ENCODE measurements around the gene OR1J1.

The OR1J1 gene

GRCh38 chr9:122477826-122478225, at the start of gene OR1J1:
Gene OR1J1, minus strand, starts transcription at chr9:122477926. Its CDS starts 0 bp downstream, at chr9:122477926.
- no peak for DNase-seq (ENCODE audit: low spot score)

- no peak for DNase-seq (ENCODE audit: low spot score)
Observed at GRCh38 chr9:122527193-122527592, 49.5 kb upstream of the OR1J1 start, which contains the start of gene OR1N1. Gene OR1N1, minus strand, starts transcription at chr9:122527293. Its CDS starts 0 bp downstream, at chr9:122527293.

- DNase-seq (ENCODE audit: low spot score), result no peak
Observed at GRCh38 chr9:122526602-122527001, 48.9 kb upstream of the OR1J1 start.

- DNase-seq (ENCODE audit: low spot score), result no peak
Observed at GRCh38 chr9:122519376-122519775, 41.6 kb upstream of the OR1J1 start.

GRCh38 chr9:122518841-122519240, 41.1 kb upstream of the OR1J1 start, which contains the start of gene OR1J4:
Gene OR1J4, plus strand, starts transcription at chr9:122519141. Its CDS starts 0 bp downstream, at chr9:122519141.
- DNase-seq (ENCODE audit: low spot score), result no peak

- no peak for DNase-seq (ENCODE audit: low spot score)
Observed at GRCh38 chr9:122518226-122518625, 40.5 kb upstream of the OR1J1 start.

- DNase-seq (ENCODE audit: low spot score), result no peak
Observed at GRCh38 chr9:122510502-122510901, 32.8 kb upstream of the OR1J1 start, which contains the start of gene OR1J2. Gene OR1J2, plus strand, starts transcription at chr9:122510802. Its CDS starts 0 bp downstream, at chr9:122510802.

- DNase-seq (ENCODE audit: low spot score), result no peak
Observed at GRCh38 chr9:122506964-122507363, 29.2 kb upstream of the OR1J1 start.

- DNase-seq (ENCODE audit: low spot score), result peak; percentile 28
Observed at GRCh38 chr9:122498883-122499288, 21.2 kb upstream of the OR1J1 start.

- no peak for DNase-seq (ENCODE audit: low spot score)
Observed at GRCh38 chr9:122479062-122479461, 1.3 kb upstream of the OR1J1 start.

- DNase-seq (ENCODE audit: low spot score), result no peak
Observed at GRCh38 chr9:122477346-122477745, 380 bp downstream of the OR1J1 start.

- no peak for DNase-seq (ENCODE audit: low spot score)
Observed at GRCh38 chr9:122475717-122476116, 2.0 kb downstream of the OR1J1 start.

- no peak for DNase-seq (ENCODE audit: low spot score)
Observed at GRCh38 chr9:122474561-122474960, 3.2 kb downstream of the OR1J1 start.

GRCh38 chr9:122468735-122469134, 9.0 kb downstream of the OR1J1 start:
- no peak for DNase-seq (ENCODE audit: low spot score)

- DNase-seq (ENCODE audit: low spot score), result no peak
Observed at GRCh38 chr9:122466456-122466855, 11.3 kb downstream of the OR1J1 start.

- peak; percentile 67 for DNase-seq (ENCODE audit: low spot score)
Observed at GRCh38 chr9:122464633-122465567, 12.8 kb downstream of the OR1J1 start.

- no peak for DNase-seq (ENCODE audit: low spot score)
Observed at GRCh38 chr9:122463828-122464632, 13.7 kb downstream of the OR1J1 start.

GRCh38 chr9:122457787-122458186, 19.9 kb downstream of the OR1J1 start:
- DNase-seq (ENCODE audit: low spot score), result no peak

- no peak for DNase-seq (ENCODE audit: low spot score)
Observed at GRCh38 chr9:122456123-122456522, 21.6 kb downstream of the OR1J1 start.

- no peak for DNase-seq (ENCODE audit: low spot score)
Observed at GRCh38 chr9:122453677-122454135, 24.0 kb downstream of the OR1J1 start.

GRCh38 chr9:122446819-122447484, 30.8 kb downstream of the OR1J1 start:
- no peak for DNase-seq (ENCODE audit: low spot score)

Data from iPS-NIHi11 (cell line).